Astrocyte of the cerebellum (primary cell): ENCODE measurements around the gene SYNE3.

Experiments
- DNase-seq: peaks from one replicate; pipeline ENCODE4 v3.0.0-alpha.2; 2011; ENCODE audit warnings: low read depth
- H3K4me3 ChIP-seq: 2 replicates; pipeline ENCODE4 v1.5.1; 2011; ENCODE audit warnings: mild to moderate bottlenecking, low read depth, low read length, moderate library complexity
- CTCF ChIP-seq: IDR thresholded peaks from 2 replicates; pipeline ENCODE4 v1.5.1; 2012; ENCODE audit warnings: low read length, low read depth, moderate library complexity, mild to moderate bottlenecking; ENCODE audit errors: missing control alignments
- in situ Hi-C: cut with HindIII; loops from 2 replicates; pipeline ENCODE4 v1.10.0; 2017; ENCODE audit warnings: low sequenced_read_pairs

Gene SYNE3

GRCh38 chr14:95541932-95542930 is 25.8 kb upstream of the SYNE3 start:
- DNase-seq = no peak
- no peak overlapping the region for H3K4me3 ChIP-seq
- in situ Hi-C loops = no loop called here
- TF ChIP-seq CTCF = no peak

- no peak for TF ChIP-seq CTCF
- no peak for DNase-seq
- no peak overlapping the region for H3K4me3 ChIP-seq
- in situ Hi-C loops = no loop called here
These were observed 24.9 kb upstream of the SYNE3 start for GRCh38 chr14:95541346-95541745.

- no peak overlapping the region for H3K4me3 ChIP-seq
- no peak for DNase-seq
- TF ChIP-seq CTCF = no peak
- in situ Hi-C loops = no loop called here
These were observed 23.9 kb upstream of the SYNE3 start for GRCh38 chr14:95540236-95540855.

GRCh38 chr14:95538801-95539509 is 22.5 kb upstream of the SYNE3 start:
- in situ Hi-C loops = no loop called here
- DNase-seq = no peak
- H3K4me3 ChIP-seq = no peak overlapping the region
- TF ChIP-seq CTCF = no peak

- in situ Hi-C loops = no loop called here
- no peak overlapping the region for H3K4me3 ChIP-seq
- TF ChIP-seq CTCF = no peak
- DNase-seq = no peak
These were observed 21.0 kb upstream of the SYNE3 start for GRCh38 chr14:95537298-95538089.

GRCh38 chr14:95536671-95537070 is 20.2 kb upstream of the SYNE3 start:
- TF ChIP-seq CTCF = no peak
- no peak for DNase-seq
- in situ Hi-C loops = no loop called here
- H3K4me3 ChIP-seq = no peak overlapping the region
